Activated T-helper 1 cell treated with anti-CD3 and anti-CD28 coated beads, Interleukin-12 subunit alpha, Interleukin-12 subunit beta, Interleukin-2, Interleukin-4 antibody, amounts not matched to agents 30 ng/mL and 10 ng/mL and 1 ng/mL, durations not matched to agents 14 hours and 24 hours and 36 hours (primary cell): ENCODE measurements around the gene DNAAF1. TPM values are rescaled to one million over a fixed set of nuclear protein-coding genes. Genes with fewer than 3 reads are reported as not detected.
"Not testable (repeated sequence)": the region's sequence is repeated elsewhere in the genome, so short reads cannot be mapped to it uniquely, and the experiment has no call there.

Experiments used
- DNase-seq: peaks from one replicate; pipeline ENCODE4 v3.0.0; 2021; ENCODE audit warnings: low spot score
- H3K27ac Mint-ChIP-seq: one replicate; pipeline ENCODE4 v1.8.0; 2021; ENCODE audit warnings: mild to moderate bottlenecking, mixed read lengths
- H3K27me3 Mint-ChIP-seq: one replicate; pipeline ENCODE4 v1.8.0; 2022; ENCODE audit warnings: mild to moderate bottlenecking, moderate library complexity, mixed read lengths; ENCODE audit not compliant: insufficient read depth
- H3K36me3 Mint-ChIP-seq: one replicate; pipeline ENCODE4 v1.8.0; 2021; ENCODE audit warnings: low read depth, mixed read lengths
- H3K4me1 Mint-ChIP-seq: one replicate; pipeline ENCODE4 v1.8.0; 2021; ENCODE audit warnings: low read depth, mixed read lengths
- H3K4me3 Mint-ChIP-seq: one replicate; pipeline ENCODE4 v1.8.0; 2021; ENCODE audit warnings: mild to moderate bottlenecking, moderate library complexity, mixed read lengths
- H3K9me3 Mint-ChIP-seq: one replicate; pipeline ENCODE4 v1.8.0; 2021; ENCODE audit warnings: mixed read lengths
- intact Hi-C: fragments of 100-400 bp; cut with micrococcal nuclease; formaldehyde crosslinking; loops from one replicate; pipeline ENCODE4 v1.15.1; 2024
- total RNA-seq: library from RNA; stranded (reverse); gene quantifications from 2 replicates; pipeline ENCODE4 v1.2.3, GENCODE V29; 2022

DNAAF1 gene
- total RNA-seq, 1 donor from 2014 or later: not detected

DNA sequence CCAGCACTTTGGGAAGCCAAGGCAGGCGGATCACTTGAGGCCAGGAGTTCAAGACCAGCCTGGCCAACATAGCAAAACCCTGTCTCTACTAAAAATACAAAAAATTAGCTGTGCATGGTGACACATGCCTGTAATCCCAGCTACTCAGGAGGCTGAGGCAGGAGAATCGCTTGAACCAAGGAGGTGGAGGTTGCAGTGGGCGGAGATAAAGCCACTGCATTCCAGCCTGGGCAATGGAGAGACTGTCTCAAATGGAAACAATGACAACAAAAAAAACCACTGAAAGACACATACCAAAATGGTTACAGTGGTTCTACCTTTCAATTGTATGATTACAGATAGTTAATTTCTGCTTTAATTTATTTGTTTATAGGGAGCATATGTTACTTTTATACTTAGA is 33.2 kb upstream of the DNAAF1 start:
- not testable (repeated sequence) for H3K4me3 Mint-ChIP-seq, H3K9me3 Mint-ChIP-seq, H3K27ac Mint-ChIP-seq, DNase-seq, H3K27me3 Mint-ChIP-seq
- Mint-ChIP-seq H3K36me3 (peaks cover 13% of the 10 kb centered on the region), H3K4me1 (peaks cover 35% of the 10 kb centered on the region)
- intact Hi-C loops: loop anchor here (10.0 kb wide), 1 partner anchor 393 kb away; the partner anchor contains the start of gene MEAK7

- intact Hi-C loops: loop anchor here (1.0 to 10.0 kb wide), 8 partner anchors 17 to 389 kb away; partner anchors contain the start of genes DNAAF1, HSBP1, HSDL1 and MEAK7
- Mint-ChIP-seq H3K4me1 (peaks cover 26% of the 10 kb centered on the region), H3K36me3 (no peaks in the 10 kb centered on the region), H3K9me3 (no peaks in the 10 kb centered on the region), H3K27ac (peak overlapping the region; percentile 95), H3K27me3 (no peaks in the 10 kb centered on the region), H3K4me3 (peak overlapping the region; percentile 92)
- DNase-seq: no peak
These were observed 29.0 kb upstream of the DNAAF1 start for GRCh38 chr16:84115919-84116719.

DNA sequence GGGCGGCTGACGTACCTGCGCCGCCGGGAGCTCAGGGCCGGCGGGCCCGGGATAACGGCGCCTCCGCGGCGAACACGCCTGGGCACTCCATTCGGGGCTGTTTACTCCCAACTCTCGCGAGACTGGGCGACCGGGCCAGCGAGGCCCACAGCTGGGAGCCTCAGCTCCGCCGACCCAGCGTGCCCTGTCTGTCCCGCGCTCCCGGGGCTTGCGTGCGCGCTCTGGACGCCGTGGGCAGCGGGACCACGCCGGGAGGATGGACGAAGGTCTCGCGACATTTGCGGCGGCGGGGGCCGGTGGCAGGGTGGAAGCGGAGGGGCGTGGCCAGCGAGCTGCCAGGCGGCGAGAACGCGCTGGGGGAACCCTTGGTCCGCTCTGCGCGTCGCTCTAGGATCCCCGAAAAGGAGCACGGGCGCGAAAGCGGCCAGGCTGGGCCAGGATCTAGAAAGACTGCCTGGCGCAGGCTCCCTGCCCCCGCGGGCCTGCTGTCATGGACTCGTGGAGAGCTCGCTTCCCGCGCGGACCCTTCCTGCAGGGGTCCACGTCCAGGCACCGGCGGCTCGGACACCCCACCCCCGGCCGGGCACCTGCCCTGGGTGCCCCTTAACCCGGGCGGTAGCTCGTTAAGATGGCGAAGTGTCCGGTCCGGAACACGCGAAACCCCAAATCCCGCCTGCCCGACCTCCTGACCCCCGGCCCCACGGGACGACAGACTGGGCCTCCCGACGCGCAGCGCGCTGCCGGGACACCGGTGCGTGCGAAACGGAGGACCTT is 28.2 kb upstream of the DNAAF1 start, which contains the start of gene MBTPS1:
TSS of gene MBTPS1 (minus strand) at position 223 of the 774 bp plus-strand sequence. CDS start 15,159 bp downstream, outside the sequence.
- intact Hi-C loops: loop anchor here (1.0 to 10.0 kb wide), 9 partner anchors 18 to 388 kb away; partner anchors contain the start of genes DNAAF1, HSBP1, HSDL1 and MEAK7

GRCh38 chr16:84117494-84117843 is 27.6 kb upstream of the DNAAF1 start:
- peaks cover 22% of the 10 kb centered on the region for H3K4me1 Mint-ChIP-seq
- H3K36me3 Mint-ChIP-seq: no peaks in the 10 kb centered on the region
- no peaks in the 10 kb centered on the region for H3K9me3 Mint-ChIP-seq
- H3K27me3 Mint-ChIP-seq: no peaks in the 10 kb centered on the region
- peak overlapping the region; percentile 92 for H3K4me3 Mint-ChIP-seq
- H3K27ac Mint-ChIP-seq: peak overlapping the region; percentile 85
- no peak for DNase-seq
- intact Hi-C loops: loop anchor here (1.0 to 10.0 kb wide), 4 partner anchors 29 to 387 kb away; partner anchors contain the start of genes HSBP1 and MEAK7

More for the DNA sequence above, 28.2 kb upstream of the DNAAF1 start, which contains the start of gene MBTPS1:
- Mint-ChIP-seq H3K9me3 (no peaks in the 10 kb centered on the region), H3K4me1 (peaks cover 22% of the 10 kb centered on the region), H3K36me3 (no peaks in the 10 kb centered on the region), H3K4me3 (peak within 1 kb of the TSS; percentile 92), H3K27me3 (no peaks in the 10 kb centered on the region), H3K27ac (peak within 1 kb of the TSS; percentile 95)
- DNase-seq: peak; percentile 98

DNA sequence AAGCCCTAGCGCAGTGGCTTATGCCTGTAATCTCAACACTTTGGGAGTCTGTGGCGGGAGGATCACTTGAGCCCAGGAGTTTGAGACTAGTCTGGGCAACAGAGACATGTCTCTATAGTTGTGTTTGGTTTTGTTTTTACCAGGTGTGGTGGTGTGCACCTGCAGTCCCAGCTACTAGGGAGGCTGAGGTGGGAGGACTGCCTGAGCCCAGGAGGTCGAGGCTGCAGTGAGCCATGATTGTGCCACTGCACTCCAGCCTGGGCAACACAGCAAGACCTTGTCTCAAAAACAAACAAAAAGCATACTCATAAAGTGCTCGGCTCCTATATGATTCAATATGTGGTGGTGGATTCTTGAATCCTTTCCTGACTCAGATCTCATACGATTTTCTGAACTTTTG is 26.8 kb upstream of the DNAAF1 start:
- H3K27ac Mint-ChIP-seq, H3K9me3 Mint-ChIP-seq, H3K36me3 Mint-ChIP-seq, DNase-seq, H3K27me3 Mint-ChIP-seq: not testable (repeated sequence)
- intact Hi-C loops: loop anchor here (10.0 kb wide), 1 partner anchor 386 kb away; the partner anchor contains the start of gene MEAK7
- H3K4me3 Mint-ChIP-seq: peak overlapping the region; percentile 71
- peaks cover 22% of the 10 kb centered on the region for H3K4me1 Mint-ChIP-seq

GRCh38 chr16:84119368-84119767 is 25.7 kb upstream of the DNAAF1 start:
- DNase-seq: no peak
- no peak overlapping the region for H3K27ac Mint-ChIP-seq
- no peaks in the 10 kb centered on the region for H3K27me3 Mint-ChIP-seq
- H3K36me3 Mint-ChIP-seq: no peaks in the 10 kb centered on the region
- no peak overlapping the region for H3K4me3 Mint-ChIP-seq
- H3K4me1 Mint-ChIP-seq: peaks cover 18% of the 10 kb centered on the region
- intact Hi-C loops: loop anchor here (10.0 kb wide), 1 partner anchor 385 kb away; the partner anchor contains the start of gene MEAK7
- no peaks in the 10 kb centered on the region for H3K9me3 Mint-ChIP-seq

DNA sequence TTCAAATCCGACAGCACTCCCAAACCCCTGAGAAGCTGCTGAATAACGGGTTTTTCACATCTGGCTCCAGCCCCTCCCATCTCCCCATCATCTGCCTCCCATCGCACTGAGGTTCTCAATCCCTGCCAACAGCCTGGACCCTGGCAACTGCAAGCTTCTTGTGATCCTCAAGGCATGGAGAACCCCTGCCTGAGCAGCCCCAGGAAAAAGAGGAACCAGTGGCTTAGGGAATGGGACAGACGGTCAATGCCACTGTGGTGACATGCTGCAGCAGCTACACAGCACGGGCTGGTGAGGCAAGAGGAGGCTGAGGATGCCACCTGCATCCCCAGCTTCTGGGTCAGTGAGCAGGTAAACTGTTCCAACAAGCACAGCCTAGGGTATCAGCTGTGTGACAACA is 25.1 kb upstream of the DNAAF1 start:
- intact Hi-C loops: no loop called here
- H3K27me3 Mint-ChIP-seq: no peaks in the 10 kb centered on the region

DNA sequence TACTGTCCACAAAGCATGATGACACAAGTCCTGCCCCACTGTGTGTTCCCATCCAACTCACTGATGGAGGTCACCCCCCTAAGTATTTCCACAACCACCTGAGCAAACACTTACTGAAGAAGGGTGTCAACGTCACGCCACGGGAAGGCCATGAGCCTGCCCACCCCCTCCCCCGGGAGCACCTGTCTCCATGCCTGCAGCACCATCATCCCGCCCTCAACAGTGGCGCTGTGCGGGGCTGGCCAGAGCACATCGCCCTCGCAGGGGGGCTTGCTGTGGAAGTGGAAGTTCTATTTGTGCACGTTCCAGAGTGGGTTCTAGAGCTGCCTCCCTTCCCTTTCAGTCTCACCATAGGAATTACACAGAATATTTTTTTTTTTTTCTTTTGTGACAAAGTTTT is 24.1 kb upstream of the DNAAF1 start:
- DNase-seq: no peak
- Mint-ChIP-seq H3K36me3 (peaks cover 2% of the 10 kb centered on the region), H3K27ac (no peak overlapping the region), H3K9me3 (no peaks in the 10 kb centered on the region), H3K4me3 (no peak overlapping the region), H3K4me1 (peaks cover 8% of the 10 kb centered on the region), H3K27me3 (no peaks in the 10 kb centered on the region)
- intact Hi-C loops: no loop called here

More for the DNA sequence above, 25.1 kb upstream of the DNAAF1 start:
- Mint-ChIP-seq H3K9me3 (no peaks in the 10 kb centered on the region), H3K27ac (no peak overlapping the region), H3K36me3 (no peaks in the 10 kb centered on the region), H3K4me3 (no peak overlapping the region), H3K4me1 (peaks cover 17% of the 10 kb centered on the region)
- DNase-seq: no peak

DNA sequence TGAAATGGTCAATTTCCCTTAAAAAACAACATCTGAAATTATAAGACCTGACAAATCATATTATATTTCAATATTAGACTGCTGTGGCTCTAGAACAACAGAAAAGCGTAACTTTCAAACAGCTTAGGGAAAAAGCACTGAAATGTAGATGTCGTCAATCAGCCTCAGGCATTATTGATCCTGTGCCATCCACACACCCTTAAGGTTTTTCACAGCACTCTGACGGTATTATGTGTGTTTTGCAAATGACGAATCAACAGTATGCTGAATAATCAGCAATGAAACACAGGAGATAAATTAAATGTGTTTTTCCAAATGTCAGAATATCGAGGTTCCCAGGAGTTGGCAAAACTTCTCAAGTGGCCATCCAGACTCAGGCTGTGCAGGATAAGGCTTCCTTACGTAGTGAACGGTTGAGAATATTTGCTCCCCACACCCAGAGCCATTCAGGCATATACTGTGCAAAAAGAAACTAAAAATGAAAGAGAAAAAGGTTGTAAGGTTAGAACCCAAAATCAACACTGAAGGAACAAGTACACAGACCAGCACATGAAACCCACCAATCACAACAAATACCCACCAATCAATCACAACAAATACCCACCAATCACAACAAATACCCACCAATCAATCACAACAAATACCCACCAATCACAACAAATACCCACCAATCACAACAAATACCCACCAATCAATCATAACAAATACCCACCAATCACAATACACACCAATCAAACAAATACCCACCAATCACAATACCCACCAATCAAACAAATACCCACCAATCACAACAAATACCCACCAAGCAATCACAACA is 20.6 kb upstream of the DNAAF1 start:
- DNase-seq: no peak
- H3K4me1 Mint-ChIP-seq: no peaks in the 10 kb centered on the region
- H3K27ac Mint-ChIP-seq: no peak overlapping the region
- H3K4me3 Mint-ChIP-seq: no peak overlapping the region
- H3K27me3 Mint-ChIP-seq: no peaks in the 10 kb centered on the region
- intact Hi-C loops: no loop called here
- H3K36me3 Mint-ChIP-seq: peaks cover 3% of the 10 kb centered on the region
- H3K9me3 Mint-ChIP-seq: no peaks in the 10 kb centered on the region

GRCh38 chr16:84131117-84131516 is 14.0 kb upstream of the DNAAF1 start:
- Mint-ChIP-seq H3K36me3 (peaks cover 7% of the 10 kb centered on the region), H3K4me1 (no peaks in the 10 kb centered on the region), H3K9me3 (no peaks in the 10 kb centered on the region), H3K27me3 (no peaks in the 10 kb centered on the region), H3K4me3 (no peak overlapping the region), H3K27ac (no peak overlapping the region)
- intact Hi-C loops: no loop called here
- DNase-seq: no peak

DNA sequence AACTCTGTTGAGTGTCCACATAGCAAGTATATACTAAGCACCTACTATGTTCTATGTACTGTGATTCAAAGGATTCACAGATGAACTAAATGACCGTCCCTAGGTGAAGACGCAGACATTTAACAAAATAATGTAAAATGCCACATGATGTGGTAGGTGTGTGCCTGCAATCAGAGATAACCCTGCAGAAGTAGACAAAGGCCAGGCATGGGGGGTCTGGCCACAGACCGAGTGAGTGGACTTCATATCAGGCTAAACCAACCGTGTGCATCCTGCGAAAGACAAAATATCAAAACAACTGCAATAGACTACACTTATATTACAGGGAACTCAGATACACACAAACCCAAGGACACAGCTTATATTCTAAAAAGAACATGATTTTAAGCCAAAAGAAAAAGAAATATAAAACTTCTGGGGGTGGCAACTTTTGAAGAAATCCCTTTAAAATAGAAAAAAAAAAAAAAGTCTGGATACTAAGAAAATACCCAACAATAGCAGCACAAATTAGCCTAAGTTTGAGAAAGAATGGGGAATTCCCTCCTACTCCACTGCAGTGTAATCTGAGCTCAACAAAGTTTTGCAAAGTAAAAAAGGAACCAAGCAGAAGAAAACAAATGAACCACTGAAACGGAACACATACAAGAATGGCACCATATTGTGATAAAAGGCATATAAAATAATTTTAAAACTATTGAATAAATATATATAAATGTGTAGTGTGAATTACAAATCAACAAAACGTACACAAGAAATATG is 12.4 kb upstream of the DNAAF1 start:
- intact Hi-C loops: no loop called here
- Mint-ChIP-seq H3K4me1 (peaks cover 5% of the 10 kb centered on the region), H3K36me3 (peaks cover 7% of the 10 kb centered on the region), H3K27me3 (no peaks in the 10 kb centered on the region), H3K27ac (no peak overlapping the region), H3K4me3 (no peak overlapping the region), H3K9me3 (no peaks in the 10 kb centered on the region)
- no peak for DNase-seq
